Kidney (tissue), 14 donors: Measurements from ENCODE around the gene HLA-A. TPM values are rescaled to one million over a fixed set of nuclear protein-coding genes. Genes with fewer than 3 reads are reported as not detected.

Experiments
- DNase-seq, 5 donors: peaks; one replicate each; pipeline ENCODE4 v3.0.0-alpha.2; 2013 to 2020
- FAIRE-seq: peaks from 2 replicates; lab custom pipeline; 2012; peaks lifted over from hg19 to GRCh38; lab: Jason Lieb, UNC
- H3K27ac ChIP-seq, 2 donors: one replicate each; pipeline ENCODE4 v1.7.0; 2013; ENCODE audit warnings: low read depth in 2 of 2, low read length in 2 of 2, inconsistent platforms in 1 of 2
- H3K27me3 ChIP-seq: one replicate; pipeline ENCODE4 v1.7.1; 2013; ENCODE audit warnings: low read length, inconsistent platforms; ENCODE audit not compliant: control insufficient read depth, insufficient read depth
- H3K36me3 ChIP-seq, 3 donors: one replicate each; pipeline versions ENCODE4 v1.7.0 to v1.7.1; 2013; ENCODE audit warnings: low read length in 3 of 3, control low read depth in 1 of 3, inconsistent platforms in 1 of 3; ENCODE audit not compliant: insufficient read depth in 3 of 3, control insufficient read depth in 2 of 3
- H3K4me1 ChIP-seq, 3 donors: one replicate each; pipeline versions ENCODE4 v1.7.0 to v1.7.1; 2013; ENCODE audit warnings: low read length in 3 of 3, inconsistent platforms in 1 of 3, low read depth in 1 of 3; ENCODE audit not compliant: control insufficient read depth in 2 of 3, insufficient read depth in 2 of 3
- H3K4me3 ChIP-seq, 3 donors: one replicate each; pipeline versions ENCODE4 v1.7.0 to v1.8.1; 2013; ENCODE audit warnings: low read length in 3 of 3, control low read depth in 1 of 3, inconsistent platforms in 1 of 3
- H3K9ac ChIP-seq, 3 donors: one replicate each; pipeline versions ENCODE4 v1.7.0 to v1.7.1; 2013; ENCODE audit warnings: low read length in 3 of 3, control low read depth in 1 of 3, inconsistent platforms in 1 of 3
- H3K9me3 ChIP-seq, 3 donors: one replicate each; pipeline versions ENCODE4 v1.7.0 to v1.7.1; 2013; ENCODE audit warnings: low read length in 3 of 3, control low read depth in 1 of 3, inconsistent platforms in 1 of 3; ENCODE audit not compliant: control insufficient read depth in 2 of 3, insufficient read depth in 1 of 3
- CTCF ChIP-seq: IDR thresholded peaks from 3 replicates; pipeline ENCODE4 v1.5.1; 2012; ENCODE audit warnings: mild to moderate bottlenecking, moderate library complexity, borderline replicate concordance; ENCODE audit not compliant: insufficient read depth; ENCODE audit errors: extremely low read depth
- intact Hi-C: fragments of 100-400 bp; cut with DNase I; formaldehyde crosslinking; loops from one replicate; pipeline ENCODE4 v1.11.1; 2022
- polyA plus RNA-seq: library from polyadenylated mRNA; stranded (reverse); fragments of 350-450 nt; fragmentation: Illumina TruSeq; extraction: RNeasy Lipid Tissue Mini Kit (QIAGEN cat#74804); gene quantifications from one replicate; pipeline ENCODE4 v1.2.3, GENCODE V29; 2014; ENCODE audit warnings: low read depth, low replicate concordance; ENCODE audit not compliant: insufficient read depth
- total RNA-seq: library from RNA; stranded (reverse); fragmentation: NEBNext Ultra II Directional; extraction: Animal tissue kit (Norgen Biotek cat#: 25700); gene quantifications from one replicate; pipeline ENCODE4 v1.2.1, GENCODE V29; 2021
- donor health status: control.
- donor health status: control.
- donor health status: control.
- donor health status: control.
- donor health status: control.
- donor health status: DM: yes; HTN: yes; CAD: no.
- donor health status: Normal renal cell carcinoma (clear cell type).

HLA-A gene
- total and polyA plus RNA-seq, 2 donors from 2014 or later: 695 to 1,143 TPM

- Histone ChIP-seq H3K4me1 (no peaks in the 10 kb centered on the region), H3K36me3 (no peaks in the 10 kb centered on the region), H3K27ac (peak overlapping the region; percentile 20 to 72), H3K9ac (peak overlapping the region in 1 of 3 donors; percentile 19), H3K4me3 (no peak overlapping the region), H3K27me3 (no peaks in the 10 kb centered on the region), H3K9me3 (no peaks in the 10 kb centered on the region)
- peak in 1 of 5 donors; percentile 1 for DNase-seq
- intact Hi-C loops: no loop called here
- FAIRE-seq: no peak
- no peak for TF ChIP-seq CTCF
Measured at GRCh38 chr6:29908710-29909109, 33.6 kb upstream of the HLA-A start.

GRCh38 chr6:29909985-29910384, 32.3 kb upstream of the HLA-A start:
- no peaks in the 10 kb centered on the region for H3K4me1 ChIP-seq
- H3K9me3 ChIP-seq: no peaks in the 10 kb centered on the region
- H3K4me3 ChIP-seq: no peak overlapping the region
- DNase-seq (no peak), FAIRE-seq (no peak)
- H3K36me3 ChIP-seq: no peaks in the 10 kb centered on the region
- TF ChIP-seq CTCF: no peak
- intact Hi-C loops: no loop called here
- no peak overlapping the region for H3K9ac ChIP-seq
- no peak overlapping the region for H3K27ac ChIP-seq
- no peaks in the 10 kb centered on the region for H3K27me3 ChIP-seq

- no peaks in the 10 kb centered on the region for H3K4me1 ChIP-seq
- intact Hi-C loops: no loop called here
- DNase-seq (no peak), FAIRE-seq (no peak)
- no peaks in the 10 kb centered on the region for H3K27me3 ChIP-seq
- H3K9me3 ChIP-seq: no peaks in the 10 kb centered on the region
- H3K36me3 ChIP-seq: no peaks in the 10 kb centered on the region
- H3K27ac ChIP-seq: no peak overlapping the region
- no peak for TF ChIP-seq CTCF
- H3K4me3 ChIP-seq: no peak overlapping the region
- no peak overlapping the region for H3K9ac ChIP-seq
Measured at GRCh38 chr6:29912840-29913239, 29.5 kb upstream of the HLA-A start.

GRCh38 chr6:29916741-29917140, 25.6 kb upstream of the HLA-A start:
- Histone ChIP-seq H3K9me3 (no peaks in the 10 kb centered on the region), H3K9ac (no peak overlapping the region), H3K27ac (no peak overlapping the region), H3K4me3 (no peak overlapping the region), H3K36me3 (no peaks in the 10 kb centered on the region), H3K27me3 (no peaks in the 10 kb centered on the region), H3K4me1 (no peaks in the 10 kb centered on the region)
- no peak for TF ChIP-seq CTCF
- no peak for FAIRE-seq
- intact Hi-C loops: no loop called here
- DNase-seq: no peak
